NCI-H2107 treated with DMSO at 0.1 percent for 48 hours (cell line): ENCODE measurements around the gene CSTF3.

Experiments used
- DNase-seq: peaks from one replicate; lab custom pipeline; 2025; ENCODE audit not compliant: unreplicated experiment; lab: John Stamatoyannopoulos, UW

The CSTF3 gene

DNA sequence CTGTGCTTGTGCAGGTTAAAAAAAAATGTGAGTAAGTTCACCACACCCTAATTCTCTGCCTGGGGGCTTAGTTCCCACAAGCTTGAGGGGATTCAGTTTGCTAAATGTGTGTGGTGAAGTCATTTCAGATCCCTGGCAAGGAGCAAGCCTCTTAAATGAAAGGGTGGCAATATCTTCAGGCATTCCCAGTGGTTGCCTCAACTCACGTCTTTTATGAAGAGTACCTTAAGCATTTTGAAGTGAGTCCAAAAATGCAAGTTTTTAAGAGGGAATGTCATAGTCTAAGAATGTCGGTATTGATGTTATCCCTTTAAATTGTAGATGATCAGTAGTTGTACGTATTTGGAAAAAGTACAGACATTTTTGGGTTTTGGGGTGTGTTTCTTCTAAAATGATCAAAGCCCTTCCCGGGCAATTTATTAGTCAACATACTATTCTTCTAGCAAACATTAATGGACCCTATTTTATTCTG lies 117.0 kb downstream of the CSTF3 start:
- DNase-seq: no peak

DNA sequence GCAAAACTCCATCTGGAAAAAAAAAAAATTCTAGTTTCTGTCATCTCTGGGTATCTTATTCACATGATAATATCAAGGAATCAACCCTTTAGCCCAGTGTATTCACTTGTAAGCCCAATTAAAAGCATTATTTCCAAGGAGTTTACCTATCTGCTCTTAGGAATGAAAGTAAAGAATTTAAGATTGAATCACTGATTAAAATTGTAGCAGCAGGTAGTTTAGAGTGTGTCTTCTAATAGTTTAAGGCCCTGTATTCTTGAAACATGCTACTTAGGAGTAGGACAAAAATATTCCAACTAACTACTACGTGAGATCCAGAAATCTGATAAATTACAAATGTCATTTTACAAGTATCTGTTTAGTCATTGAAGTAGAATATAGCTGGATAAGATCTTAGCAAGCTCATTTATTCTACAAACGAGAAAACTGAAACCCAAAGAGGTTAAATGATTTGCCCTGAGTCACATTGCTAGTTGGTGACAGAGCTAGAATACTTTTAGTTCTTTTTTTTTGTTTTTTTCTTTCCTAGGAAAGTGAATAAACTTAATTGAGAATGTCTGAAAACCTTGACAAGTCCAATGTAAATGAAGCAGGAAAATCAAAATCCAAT lies 118.0 kb downstream of the CSTF3 start:
- DNase-seq: no peak

DNA sequence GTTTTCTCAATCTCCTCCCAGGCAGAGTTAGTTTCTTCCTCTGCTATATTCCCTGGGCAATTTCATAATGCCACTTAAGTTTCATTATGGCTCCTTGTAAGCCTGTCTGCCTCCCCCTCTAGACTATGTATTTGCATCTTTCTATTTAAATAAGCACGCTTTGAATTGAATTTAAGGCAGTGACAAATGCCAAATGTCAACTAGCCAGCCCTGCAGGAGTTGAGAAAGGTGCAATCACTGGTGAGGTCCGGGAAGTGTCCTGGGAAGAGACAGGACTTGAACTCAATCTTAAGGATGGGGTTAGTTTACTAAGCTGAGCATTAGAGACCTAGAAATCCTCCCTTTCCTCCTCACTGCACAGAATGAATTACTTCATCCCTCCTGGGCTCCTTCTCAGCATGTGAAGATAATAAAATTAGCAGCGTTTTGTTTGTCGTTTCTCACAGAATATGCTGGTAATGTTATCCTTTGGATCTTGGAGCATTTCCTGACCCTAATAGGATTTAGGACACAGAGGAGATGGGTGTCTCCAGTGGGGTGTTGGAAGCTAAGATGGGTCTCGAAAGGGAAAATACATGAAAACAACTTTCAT lies 120.3 kb downstream of the CSTF3 start:
- DNase-seq: no peak

DNA sequence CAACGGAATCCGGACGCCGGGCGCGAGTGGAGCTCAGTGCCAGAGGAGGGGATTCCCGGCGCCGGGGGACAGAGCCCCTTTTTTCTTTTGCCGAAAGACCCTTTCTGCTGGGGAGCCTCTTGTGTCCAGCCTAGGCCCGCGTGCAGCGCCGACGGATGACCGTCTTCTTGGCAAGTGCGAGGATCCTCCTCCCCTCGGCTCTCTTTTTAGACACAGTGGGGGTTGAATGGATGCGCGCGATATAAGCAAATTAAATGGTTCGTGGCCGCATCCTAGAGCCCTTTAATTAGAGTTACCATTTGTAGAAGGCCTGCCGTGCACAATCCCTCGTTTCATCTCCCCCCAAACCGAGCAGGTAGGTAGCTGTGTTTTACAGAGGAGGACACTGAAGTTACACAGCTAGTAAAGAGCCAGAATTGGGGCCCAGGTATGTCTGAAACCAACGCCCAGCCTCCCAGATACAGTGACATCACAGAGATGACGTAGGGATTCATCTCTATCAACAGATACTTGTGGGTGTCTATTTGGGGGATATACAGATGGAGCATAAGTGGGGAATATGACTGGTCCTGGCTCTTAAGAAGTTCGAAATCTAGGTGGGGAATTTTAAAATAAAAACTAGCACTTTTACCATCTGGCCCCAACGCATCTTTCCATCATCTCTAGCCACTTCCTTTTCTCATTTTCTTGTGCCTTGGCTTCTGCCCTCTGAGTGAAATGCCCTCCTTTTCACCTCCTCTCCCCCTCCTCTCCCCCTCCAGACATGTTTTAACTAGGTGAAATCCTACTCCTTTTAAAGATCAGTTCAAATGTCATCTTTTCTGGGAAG lies 121.0 kb downstream of the CSTF3 start:
- DNase-seq: peak; percentile 11

DNA sequence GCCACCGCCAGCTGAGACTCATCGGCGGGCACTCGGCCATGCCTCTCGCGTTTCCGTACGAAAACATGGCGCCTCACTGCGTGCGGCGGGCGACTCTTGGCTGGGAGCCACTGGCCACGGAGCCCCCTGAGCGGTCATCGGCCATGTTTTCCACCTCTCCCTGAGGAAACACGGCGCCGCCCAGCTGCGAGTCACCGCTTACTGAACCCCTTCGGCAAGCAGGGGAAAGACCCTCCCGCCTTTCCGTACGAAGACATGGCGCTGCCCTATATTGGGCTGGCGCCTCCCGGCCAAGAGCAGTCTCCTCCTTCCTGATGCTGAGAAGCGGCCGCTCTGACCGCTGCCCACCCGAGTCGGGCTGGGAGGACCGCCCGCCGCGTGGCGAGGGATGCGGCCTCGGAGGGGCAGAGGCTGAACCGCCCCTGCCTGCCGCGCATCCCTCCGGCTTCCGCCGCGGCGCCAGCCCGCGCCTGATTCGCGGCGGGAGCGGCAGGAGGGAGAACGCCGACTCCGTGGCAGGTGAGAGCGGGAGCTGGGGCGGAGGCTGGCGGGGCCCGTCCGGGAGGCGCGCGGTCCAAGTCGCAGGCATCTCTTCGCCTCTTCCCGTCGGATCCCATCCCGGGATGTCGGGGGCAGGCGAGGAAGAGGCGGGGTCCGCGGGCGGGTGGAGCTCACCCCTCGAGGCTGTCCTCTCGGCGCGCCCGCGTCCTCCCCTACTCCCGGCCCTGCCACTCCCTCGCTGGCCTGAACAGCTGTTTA lies 121.8 kb downstream of the CSTF3 start, which contains the start of gene TCP11L1:
TSS of gene TCP11L1 (plus strand) at position 299 of the 759 bp plus-strand sequence. CDS start 4,202 bp downstream, outside the sequence.
- peak; percentile 92 for DNase-seq

DNA sequence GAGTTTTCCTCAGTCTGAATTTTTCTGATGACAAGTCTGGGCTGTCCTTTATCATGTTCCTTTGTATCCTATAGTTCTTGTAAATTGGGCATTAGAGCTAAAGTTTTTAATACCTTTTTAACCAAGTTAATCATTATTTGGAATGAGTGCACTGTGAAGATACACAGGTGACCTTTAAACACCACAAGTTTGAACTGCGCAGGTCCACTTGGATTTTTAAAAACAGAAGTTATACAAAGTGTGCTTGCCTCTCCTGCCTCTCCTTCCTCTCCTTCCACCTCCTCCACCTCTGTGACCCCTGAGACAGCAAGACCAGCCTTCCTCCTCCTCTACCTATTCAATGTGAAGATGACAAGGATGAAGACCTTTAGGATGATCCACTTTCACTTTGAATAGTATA lies 126.3 kb downstream of the CSTF3 start:
- DNase-seq: no peak
